SK-N-SH treated with all-trans-retinoic acid at 6 μM for 48 hours (cell line): ENCODE measurements around the gene SEPHS2.

ENCODE experiments used
- CREB5 ChIP-seq: fragments of 250-450 bp; sonication (Bioruptor Pico); IDR thresholded peaks from 2 replicates; pipeline ENCODE4 v1.5.1; 2020; ENCODE audit warnings: low read depth, mild to moderate bottlenecking, moderate library complexity
- CSDC2 ChIP-seq: fragments of 250-450 bp; sonication (Bioruptor Pico); IDR thresholded peaks from 2 replicates; pipeline ENCODE4 v1.5.0; 2020; ENCODE audit warnings: mild to moderate bottlenecking, moderate library complexity
- ESRRG ChIP-seq: fragments of 250-450 bp; sonication (Bioruptor Pico); IDR thresholded peaks from 2 replicates; pipeline ENCODE4 v1.6.1; 2021; ENCODE audit warnings: mild to moderate bottlenecking
- ISL1 ChIP-seq: fragments of 250-450 bp; sonication (Bioruptor Pico); IDR thresholded peaks from 2 replicates; pipeline ENCODE4 v2.1.2; 2022; ENCODE audit warnings: mild to moderate bottlenecking, moderate library complexity
- OSR1 ChIP-seq: fragments of 250-450 bp; sonication (Bioruptor Pico); IDR thresholded peaks from 2 replicates; pipeline ENCODE4 v1.8.0; 2022; ENCODE audit warnings: moderate library complexity, mild to moderate bottlenecking, inconsistent platforms
- PPARA ChIP-seq: fragments of 250-450 bp; sonication (Bioruptor Pico); IDR thresholded peaks from 2 replicates; pipeline ENCODE4 v1.5.0; 2020; ENCODE audit warnings: mild to moderate bottlenecking, borderline replicate concordance
- RARB ChIP-seq: fragments of 250-450 bp; sonication (Bioruptor Pico); IDR thresholded peaks from 2 replicates; pipeline ENCODE4 v1.8.0; 2021; ENCODE audit warnings: mild to moderate bottlenecking, moderate library complexity
- TOX ChIP-seq: fragments of 250-450 bp; sonication (Bioruptor Pico); IDR thresholded peaks from 2 replicates; pipeline ENCODE4 v1.8.0; 2021; ENCODE audit warnings: mild to moderate bottlenecking, moderate library complexity, borderline replicate concordance
- ZFP3 ChIP-seq: fragments of 250-450 bp; sonication (Bioruptor Pico); IDR thresholded peaks from 2 replicates; pipeline ENCODE4 v1.5.0; 2020; ENCODE audit warnings: mild to moderate bottlenecking, moderate library complexity
- ZFP30 ChIP-seq: fragments of 450-650 bp; formaldehyde crosslinking; IDR thresholded peaks from 2 replicates; pipeline ENCODE4 v1.5.0; 2022; ENCODE audit warnings: mild to moderate bottlenecking, moderate library complexity
- ZNF8 ChIP-seq: fragments of 450-650 bp; formaldehyde crosslinking; IDR thresholded peaks from 2 replicates; pipeline ENCODE4 v1.5.0; 2020; ENCODE audit warnings: mild to moderate bottlenecking, moderate library complexity
- TF ChIP-seq, protein P1 (sequence below): fragments of 250-450 bp; sonication (Bioruptor Pico); IDR thresholded peaks from 2 replicates; pipeline ENCODE4 v1.8.0; 2020; ENCODE audit warnings: mild to moderate bottlenecking, moderate library complexity, borderline replicate concordance
- TF ChIP-seq, protein P2 (sequence below): fragments of 250-450 bp; sonication (Bioruptor Pico); IDR thresholded peaks from 2 replicates; pipeline ENCODE4 v1.5.1; 2021; ENCODE audit warnings: mild to moderate bottlenecking, moderate library complexity

DNA sequence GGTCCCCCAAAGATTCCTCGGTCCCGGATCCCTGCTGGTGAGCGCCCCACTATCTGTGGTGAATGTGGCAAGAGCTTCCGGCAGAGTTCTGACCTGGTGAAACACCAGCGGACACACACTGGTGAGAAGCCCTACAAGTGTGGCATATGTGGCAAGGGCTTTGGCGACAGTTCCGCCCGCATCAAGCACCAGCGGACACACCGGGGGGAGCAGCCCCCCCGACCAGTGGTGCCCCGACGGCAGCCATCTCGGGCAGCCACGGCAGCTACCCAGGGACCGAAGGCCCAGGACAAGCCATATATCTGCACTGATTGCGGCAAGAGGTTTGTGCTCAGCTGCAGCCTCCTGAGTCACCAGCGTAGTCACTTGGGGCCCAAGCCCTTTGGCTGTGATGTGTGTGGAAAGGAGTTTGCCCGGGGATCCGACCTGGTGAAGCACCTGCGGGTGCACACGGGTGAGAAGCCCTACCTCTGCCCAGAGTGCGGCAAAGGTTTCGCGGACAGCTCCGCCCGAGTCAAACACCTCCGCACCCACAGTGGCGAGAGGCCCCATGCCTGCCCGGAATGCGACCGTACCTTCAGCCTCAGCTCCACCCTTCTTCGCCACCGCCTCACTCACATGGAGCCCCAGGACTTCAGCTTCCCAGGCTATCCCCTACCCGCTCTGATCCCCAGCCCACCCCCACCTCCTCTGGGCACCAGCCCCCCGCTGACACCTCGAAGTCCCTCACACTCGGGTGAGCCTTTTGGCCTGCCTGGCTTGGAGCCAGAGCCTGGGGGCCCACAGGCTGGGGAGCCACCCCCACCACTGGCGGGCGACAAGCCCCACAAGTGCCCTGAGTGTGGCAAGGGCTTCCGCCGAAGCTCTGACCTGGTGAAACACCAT is 47.7 kb downstream of the SEPHS2 start:
- TF ChIP-seq ZNF8 (CRISPR knock-in tag) (no peak), PPARA (CRISPR knock-in tag) (no peak), CREB5 (CRISPR knock-in tag) (no peak), RARB (CRISPR knock-in tag) (no peak), ESRRG (no peak), ZFP30 (CRISPR knock-in tag) (no peak), TOX (CRISPR knock-in tag) (no peak), ZFP3 (CRISPR knock-in tag) (no peak), ISL1 (CRISPR knock-in tag) (no peak), OSR1 (CRISPR knock-in tag) (no peak), CSDC2 (CRISPR knock-in tag) (no peak)
- TF ChIP-seq, protein P1, sequence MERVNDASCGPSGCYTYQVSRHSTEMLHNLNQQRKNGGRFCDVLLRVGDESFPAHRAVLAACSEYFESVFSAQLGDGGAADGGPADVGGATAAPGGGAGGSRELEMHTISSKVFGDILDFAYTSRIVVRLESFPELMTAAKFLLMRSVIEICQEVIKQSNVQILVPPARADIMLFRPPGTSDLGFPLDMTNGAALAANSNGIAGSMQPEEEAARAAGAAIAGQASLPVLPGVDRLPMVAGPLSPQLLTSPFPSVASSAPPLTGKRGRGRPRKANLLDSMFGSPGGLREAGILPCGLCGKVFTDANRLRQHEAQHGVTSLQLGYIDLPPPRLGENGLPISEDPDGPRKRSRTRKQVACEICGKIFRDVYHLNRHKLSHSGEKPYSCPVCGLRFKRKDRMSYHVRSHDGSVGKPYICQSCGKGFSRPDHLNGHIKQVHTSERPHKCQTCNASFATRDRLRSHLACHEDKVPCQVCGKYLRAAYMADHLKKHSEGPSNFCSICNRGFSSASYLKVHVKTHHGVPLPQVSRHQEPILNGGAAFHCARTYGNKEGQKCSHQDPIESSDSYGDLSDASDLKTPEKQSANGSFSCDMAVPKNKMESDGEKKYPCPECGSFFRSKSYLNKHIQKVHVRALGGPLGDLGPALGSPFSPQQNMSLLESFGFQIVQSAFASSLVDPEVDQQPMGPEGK (CRISPR knock-in tag): no peak
- TF ChIP-seq, protein P2, sequence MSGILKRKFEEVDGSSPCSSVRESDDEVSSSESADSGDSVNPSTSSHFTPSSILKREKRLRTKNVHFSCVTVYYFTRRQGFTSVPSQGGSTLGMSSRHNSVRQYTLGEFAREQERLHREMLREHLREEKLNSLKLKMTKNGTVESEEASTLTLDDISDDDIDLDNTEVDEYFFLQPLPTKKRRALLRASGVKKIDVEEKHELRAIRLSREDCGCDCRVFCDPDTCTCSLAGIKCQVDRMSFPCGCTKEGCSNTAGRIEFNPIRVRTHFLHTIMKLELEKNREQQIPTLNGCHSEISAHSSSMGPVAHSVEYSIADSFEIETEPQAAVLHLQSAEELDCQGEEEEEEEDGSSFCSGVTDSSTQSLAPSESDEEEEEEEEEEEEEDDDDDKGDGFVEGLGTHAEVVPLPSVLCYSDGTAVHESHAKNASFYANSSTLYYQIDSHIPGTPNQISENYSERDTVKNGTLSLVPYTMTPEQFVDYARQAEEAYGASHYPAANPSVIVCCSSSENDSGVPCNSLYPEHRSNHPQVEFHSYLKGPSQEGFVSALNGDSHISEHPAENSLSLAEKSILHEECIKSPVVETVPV: no peak
